Astrocyte (in vitro differentiated cells and primary cell): ENCODE results near the gene SSX3. TPM values are rescaled to one million over a fixed set of nuclear protein-coding genes. Genes with fewer than 3 reads are reported as not detected.

Experiments
- DNase-seq: peaks from one replicate; pipeline ENCODE4 v3.0.0-alpha.2; 2010; ENCODE audit warnings: low read depth
- FAIRE-seq: peaks from 2 replicates; lab custom pipeline; 2011; peaks lifted over from hg19 to GRCh38; lab: Jason Lieb, UNC
- H2AFZ ChIP-seq: 2 replicates; pipeline ENCODE4 v1.6.0; 2012; ENCODE audit warnings: low read depth, low read length, inconsistent platforms
- H3K27ac ChIP-seq: 2 replicates; pipeline ENCODE4 v1.5.1; 2011; ENCODE audit warnings: low read depth, low read length, inconsistent platforms
- H3K27me3 ChIP-seq: 2 replicates; pipeline ENCODE4 v1.6.0; 2011; ENCODE audit warnings: low read length, inconsistent platforms; ENCODE audit not compliant: insufficient read depth
- H3K36me3 ChIP-seq: 2 replicates; pipeline ENCODE4 v1.5.1; 2011; ENCODE audit warnings: low read length, inconsistent platforms; ENCODE audit not compliant: insufficient read depth
- H3K4me1 ChIP-seq: 2 replicates; pipeline ENCODE4 v1.5.1; 2011; ENCODE audit warnings: low read length, inconsistent platforms; ENCODE audit not compliant: insufficient read depth
- H3K4me2 ChIP-seq: 2 replicates; pipeline ENCODE4 v1.6.0; 2012; ENCODE audit warnings: low read length, inconsistent platforms
- H3K4me3 ChIP-seq: 2 replicates; pipeline ENCODE4 v1.5.1; 2011; ENCODE audit warnings: low read depth, mild to moderate bottlenecking, low read length, inconsistent platforms; ENCODE audit not compliant: insufficient read depth
- H3K79me2 ChIP-seq: 2 replicates; pipeline ENCODE4 v1.6.0; 2012; ENCODE audit warnings: mild to moderate bottlenecking, low read length, inconsistent platforms; ENCODE audit not compliant: insufficient read depth
- H3K9ac ChIP-seq: 2 replicates; pipeline ENCODE4 v1.6.0; 2012; ENCODE audit warnings: mild to moderate bottlenecking, low read length, inconsistent platforms
- H3K9me3 ChIP-seq: 2 replicates; pipeline ENCODE4 v1.5.1; 2012; ENCODE audit warnings: low read depth, mild to moderate bottlenecking, low read length, inconsistent platforms; ENCODE audit not compliant: insufficient read depth
- H4K20me1 ChIP-seq: 2 replicates; pipeline ENCODE4 v1.6.0; 2012; ENCODE audit warnings: low read length, inconsistent platforms; ENCODE audit not compliant: insufficient read depth
- H3K27ac Mint-ChIP-seq: one replicate; pipeline ENCODE4 v1.8.0; 2021; ENCODE audit warnings: mild to moderate bottlenecking, mixed read lengths; ENCODE audit not compliant: unreplicated experiment
- H3K27me3 Mint-ChIP-seq: one replicate; pipeline ENCODE4 v1.8.0; 2021; ENCODE audit warnings: low read depth, mixed read lengths; ENCODE audit not compliant: unreplicated experiment
- H3K36me3 Mint-ChIP-seq: one replicate; pipeline ENCODE4 v1.8.0; 2021; ENCODE audit warnings: low read depth, mixed read lengths; ENCODE audit not compliant: unreplicated experiment
- H3K4me1 Mint-ChIP-seq: one replicate; pipeline ENCODE4 v1.8.0; 2021; ENCODE audit warnings: low read depth, mixed read lengths; ENCODE audit not compliant: unreplicated experiment
- H3K4me3 Mint-ChIP-seq: one replicate; pipeline ENCODE4 v1.8.0; 2021; ENCODE audit warnings: mild to moderate bottlenecking, moderate library complexity, mixed read lengths; ENCODE audit not compliant: unreplicated experiment
- H3K9me3 Mint-ChIP-seq: one replicate; pipeline ENCODE4 v1.8.0; 2021; ENCODE audit warnings: mild to moderate bottlenecking, mixed read lengths; ENCODE audit not compliant: unreplicated experiment
- EZH2 ChIP-seq: IDR thresholded peaks from 2 replicates; pipeline ENCODE4 v1.6.1; 2012; ENCODE audit warnings: mild to moderate bottlenecking, low read length, inconsistent platforms; ENCODE audit not compliant: insufficient read depth
- total RNA-seq: library from RNA; stranded (reverse); gene quantifications from 2 replicates; pipeline ENCODE4 v1.2.1, GENCODE V29; 2021
- TF ChIP-seq, protein P1 (sequence below): IDR thresholded peaks from 2 replicates; pipeline ENCODE4 v1.5.1; 2011; ENCODE audit warnings: low read depth, mild to moderate bottlenecking, inconsistent platforms, low read length, moderate library complexity; ENCODE audit not compliant: insufficient read depth

SSX3 gene
- total RNA-seq, 1 donor from 2014 or later = not detected

GRCh38 chrX:48306175-48306574 lies 50.3 kb downstream of the SSX3 start:
- no peak overlapping the region for H3K9ac ChIP-seq
- no peaks in the 10 kb centered on the region for H3K79me2 ChIP-seq
- H3K4me3 Mint-ChIP-seq = no peak overlapping the region
- H3K36me3 ChIP-seq = no peaks in the 10 kb centered on the region
- H3K9me3 Mint-ChIP-seq = no peaks in the 10 kb centered on the region
- H3K27me3 ChIP-seq = no peaks in the 10 kb centered on the region
- no peak overlapping the region for H3K4me2 ChIP-seq
- H3K27me3 Mint-ChIP-seq = peaks cover 2% of the 10 kb centered on the region
- no peak overlapping the region for H2AFZ ChIP-seq
- H3K9me3 ChIP-seq = no peaks in the 10 kb centered on the region
- no peaks in the 10 kb centered on the region for H4K20me1 ChIP-seq
- TF ChIP-seq, protein P1, sequence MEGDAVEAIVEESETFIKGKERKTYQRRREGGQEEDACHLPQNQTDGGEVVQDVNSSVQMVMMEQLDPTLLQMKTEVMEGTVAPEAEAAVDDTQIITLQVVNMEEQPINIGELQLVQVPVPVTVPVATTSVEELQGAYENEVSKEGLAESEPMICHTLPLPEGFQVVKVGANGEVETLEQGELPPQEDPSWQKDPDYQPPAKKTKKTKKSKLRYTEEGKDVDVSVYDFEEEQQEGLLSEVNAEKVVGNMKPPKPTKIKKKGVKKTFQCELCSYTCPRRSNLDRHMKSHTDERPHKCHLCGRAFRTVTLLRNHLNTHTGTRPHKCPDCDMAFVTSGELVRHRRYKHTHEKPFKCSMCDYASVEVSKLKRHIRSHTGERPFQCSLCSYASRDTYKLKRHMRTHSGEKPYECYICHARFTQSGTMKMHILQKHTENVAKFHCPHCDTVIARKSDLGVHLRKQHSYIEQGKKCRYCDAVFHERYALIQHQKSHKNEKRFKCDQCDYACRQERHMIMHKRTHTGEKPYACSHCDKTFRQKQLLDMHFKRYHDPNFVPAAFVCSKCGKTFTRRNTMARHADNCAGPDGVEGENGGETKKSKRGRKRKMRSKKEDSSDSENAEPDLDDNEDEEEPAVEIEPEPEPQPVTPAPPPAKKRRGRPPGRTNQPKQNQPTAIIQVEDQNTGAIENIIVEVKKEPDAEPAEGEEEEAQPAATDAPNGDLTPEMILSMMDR = no peak
- no peak for TF ChIP-seq EZH2
- H3K27ac Mint-ChIP-seq = no peak overlapping the region
- no peaks in the 10 kb centered on the region for H3K4me1 ChIP-seq
- FAIRE-seq (no peak), DNase-seq (no peak)
- no peaks in the 10 kb centered on the region for H3K36me3 Mint-ChIP-seq
- H3K4me3 ChIP-seq = no peak overlapping the region
- no peaks in the 10 kb centered on the region for H3K4me1 Mint-ChIP-seq
- H3K27ac ChIP-seq = no peak overlapping the region

Other genes starting within 250 kb of the SSX3 start
- not detected in 2 replicates for gene SPACA5B, start 226.1 kb downstream of the SSX3 start, total RNA-seq
- not detected in 2 replicates for gene SSX5, start 159.9 kb downstream of the SSX3 start, total RNA-seq
- gene SSX1, start 101.3 kb downstream of the SSX3 start, total RNA-seq = not detected in 2 replicates
- gene SSX4, start 26.8 kb upstream of the SSX3 start, total RNA-seq = not detected in 2 replicates
- gene SSX4B, start 55.3 kb upstream of the SSX3 start, total RNA-seq = not detected in 2 replicates
- 36.0 and 51.6 TPM in 2 replicates for gene SLC38A5, start 113.6 kb upstream of the SSX3 start, total RNA-seq
- gene FTSJ1, start 119.5 kb upstream of the SSX3 start, total RNA-seq = 64.4 and 73.5 TPM in 2 replicates
- 30.3 and 30.5 TPM in 2 replicates for gene PORCN, start 152.3 kb upstream of the SSX3 start, total RNA-seq
- gene EBP, start 165.1 kb upstream of the SSX3 start, total RNA-seq = 50.0 and 66.0 TPM in 2 replicates
- 13.1 and 13.6 TPM in 2 replicates for gene TBC1D25, start 183.0 kb upstream of the SSX3 start, total RNA-seq
- gene RBM3, start 217.8 kb upstream of the SSX3 start, total RNA-seq = 264 and 265 TPM in 2 replicates
- 63.4 and 65.4 TPM in 2 replicates for gene WDR13, start 240.8 kb upstream of the SSX3 start, total RNA-seq